Measurements from ENCODE around the gene RERG.

- TF ChIP-seq GATA2 (IDR thresholded peaks at IDR 0.05; ENCODE audit: low read depth, low read length) (no peak), GATA3 (IDR thresholded peaks at IDR 0.05; ENCODE audit: low read depth, low read length) (no peak)
Measured at GRCh38 chr12:15123401-15123800, 97.8 kb downstream of the RERG start.

Measured in SH-SY5Y (cell line).